EH (cell line): ENCODE results near the gene TET3.

Experiments used
- DNase-seq: peaks from one replicate; pipeline ENCODE4 v3.0.0-alpha.2; 2015; ENCODE audit warnings: low read depth

Gene TET3

DNA sequence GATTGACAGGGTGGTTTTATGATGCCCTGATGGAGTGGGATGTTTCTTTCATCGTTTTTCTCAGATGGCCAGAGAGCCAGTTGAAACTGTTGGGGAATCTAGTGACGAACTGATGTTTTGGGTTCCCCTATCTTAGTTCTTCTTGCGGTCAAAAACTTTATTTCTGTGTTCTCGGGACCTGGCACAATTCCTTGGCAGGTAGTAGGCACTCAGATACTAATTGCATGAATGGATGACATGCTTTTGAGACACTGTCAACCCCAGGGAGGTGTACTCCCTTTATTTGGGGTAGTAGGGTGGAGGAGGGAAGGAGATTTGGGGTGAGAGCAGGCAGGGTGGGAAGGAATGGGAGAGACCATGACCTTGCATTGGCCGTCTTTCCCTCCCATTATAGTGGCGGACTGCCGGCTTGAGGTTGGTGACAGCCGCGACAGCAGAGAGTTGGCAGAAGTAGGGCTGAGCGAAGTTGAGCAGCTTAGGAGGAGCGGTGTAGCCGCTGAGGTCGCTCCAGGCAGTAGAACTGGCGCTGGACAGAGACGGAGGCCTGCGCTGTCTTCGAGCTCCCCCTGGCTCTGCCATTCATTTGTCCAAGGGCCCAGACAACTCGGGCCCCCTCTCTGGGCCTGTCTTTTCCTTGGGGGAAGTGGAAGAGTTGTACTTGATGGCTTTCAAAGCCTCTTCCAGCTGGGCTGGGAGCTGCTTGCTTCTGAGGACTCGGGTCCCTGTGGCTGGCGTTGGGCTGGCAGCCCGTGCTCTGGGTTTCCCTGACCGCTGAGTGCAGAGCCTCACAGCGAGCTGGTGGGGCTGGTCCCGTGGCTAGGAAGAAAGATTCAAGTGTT lies 2.6 kb downstream of the TET3 start:
- peak; percentile 53 for DNase-seq

DNA sequence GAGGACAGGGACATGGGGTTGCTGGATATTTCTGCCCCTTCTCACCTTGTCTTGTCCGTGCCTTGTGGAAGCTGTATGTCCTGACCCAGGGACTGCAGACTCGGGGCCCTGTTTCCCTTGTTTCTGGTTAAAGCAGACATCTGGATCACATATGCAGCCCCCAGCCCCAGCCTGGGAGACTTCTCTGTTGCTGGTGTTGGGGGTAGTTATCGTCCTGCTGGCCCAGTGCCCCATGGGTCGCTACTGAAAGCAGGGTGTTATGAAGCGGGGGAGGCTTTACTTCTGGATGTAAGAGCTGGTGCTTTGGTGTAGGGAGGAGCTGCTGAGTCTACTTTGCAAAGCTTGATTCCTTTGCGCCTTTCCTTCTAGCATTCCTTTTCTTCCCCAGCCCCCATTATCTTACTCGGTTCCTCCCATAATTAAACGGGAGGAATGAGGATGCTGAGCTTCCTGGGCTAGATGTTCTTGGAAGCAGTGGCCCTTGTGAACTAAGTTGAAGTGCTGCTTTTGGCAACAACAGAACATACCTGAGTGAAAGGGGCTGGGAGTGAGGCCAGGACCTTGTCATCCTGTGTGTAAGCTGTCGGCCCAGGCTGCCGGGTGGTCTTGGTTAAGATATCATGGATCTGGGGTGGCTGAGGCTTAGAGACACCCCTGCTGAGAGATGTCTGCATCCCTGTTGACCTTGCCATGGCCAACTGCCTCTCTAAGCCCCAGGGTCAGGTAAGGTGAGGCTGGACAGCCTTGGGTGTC lies 3.4 kb downstream of the TET3 start:
- no peak for DNase-seq

GRCh38 chr2:73989972-73990371 lies 5.3 kb downstream of the TET3 start:
- DNase-seq = no peak

DNA sequence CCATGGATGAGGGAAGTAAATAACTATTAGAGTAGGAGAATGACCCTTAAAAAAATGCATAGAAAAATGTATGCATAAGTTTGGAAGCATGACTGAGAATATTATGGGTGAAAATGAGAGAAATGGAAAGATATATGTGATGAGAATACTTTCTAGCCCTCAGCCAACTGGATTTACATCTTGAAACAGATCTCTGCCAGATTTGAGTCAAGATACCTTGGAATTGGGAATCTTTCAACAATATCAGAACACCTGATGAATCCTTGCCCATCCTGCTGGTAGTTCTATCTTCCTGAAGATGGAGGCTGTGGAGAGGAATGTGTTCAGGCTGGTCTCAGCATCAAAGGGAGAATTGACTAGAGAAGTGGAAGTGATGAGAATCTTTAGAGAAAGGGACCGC lies 5.8 kb downstream of the TET3 start:
- DNase-seq = no peak

- DNase-seq = no peak
Measured at GRCh38 chr2:73992036-73992435, 7.3 kb downstream of the TET3 start.

DNA sequence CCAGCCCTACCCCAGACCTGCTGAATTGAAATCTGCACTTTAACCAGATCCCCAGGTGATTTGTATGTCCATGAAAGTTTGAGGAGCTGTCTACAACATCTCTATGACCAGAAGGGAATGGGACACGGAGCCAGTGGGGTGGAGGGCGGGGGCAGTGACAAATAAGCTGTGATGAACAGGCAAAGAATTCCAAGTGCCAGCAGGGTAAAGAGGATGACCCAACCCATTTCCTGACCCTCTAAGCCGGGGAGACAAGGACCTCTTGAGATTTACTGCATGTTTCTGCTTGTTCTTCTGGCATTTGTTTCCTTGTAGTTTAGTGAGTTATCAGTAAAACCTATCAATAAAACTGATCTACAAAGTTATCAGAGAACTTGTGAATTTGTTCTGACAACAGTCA lies 8.7 kb downstream of the TET3 start:
- peak; percentile 67 for DNase-seq

- no peak for DNase-seq
Measured at GRCh38 chr2:73993778-73994177, 9.1 kb downstream of the TET3 start.

DNA sequence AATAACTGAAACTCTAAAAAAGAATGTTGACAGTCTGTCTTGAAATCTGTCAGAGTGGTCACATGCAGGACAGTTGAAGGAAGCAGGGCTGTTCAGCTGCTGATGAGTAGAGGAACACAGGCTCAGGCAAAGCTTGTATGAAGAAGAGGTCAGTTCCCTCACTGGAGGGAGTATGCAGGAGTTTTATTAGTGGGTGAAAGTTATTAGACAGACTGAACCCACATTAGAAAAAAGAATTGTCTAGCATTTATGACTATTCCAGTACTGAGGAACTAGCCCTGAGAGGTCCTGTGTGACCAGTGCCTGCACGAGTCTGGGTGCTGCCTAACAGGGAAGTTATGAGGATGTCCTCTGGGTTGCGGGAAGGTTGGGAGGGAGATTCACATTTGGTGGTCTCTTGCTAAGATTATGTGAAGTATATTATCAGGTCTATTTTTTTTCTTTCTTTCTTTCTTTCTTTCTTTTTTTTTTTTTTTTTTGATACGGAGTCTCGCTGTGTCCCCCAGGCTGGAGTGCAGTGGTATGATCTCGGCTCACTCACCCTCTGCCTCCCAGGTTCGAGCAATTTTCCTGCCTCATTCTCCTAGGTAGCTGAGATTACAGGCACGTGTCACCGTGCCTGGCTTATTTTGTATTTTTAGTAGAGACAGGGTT lies 9.6 kb downstream of the TET3 start:
- DNase-seq = no peak

GRCh38 chr2:73995810-73996209 lies 11.1 kb downstream of the TET3 start:
- no peak for DNase-seq

DNA sequence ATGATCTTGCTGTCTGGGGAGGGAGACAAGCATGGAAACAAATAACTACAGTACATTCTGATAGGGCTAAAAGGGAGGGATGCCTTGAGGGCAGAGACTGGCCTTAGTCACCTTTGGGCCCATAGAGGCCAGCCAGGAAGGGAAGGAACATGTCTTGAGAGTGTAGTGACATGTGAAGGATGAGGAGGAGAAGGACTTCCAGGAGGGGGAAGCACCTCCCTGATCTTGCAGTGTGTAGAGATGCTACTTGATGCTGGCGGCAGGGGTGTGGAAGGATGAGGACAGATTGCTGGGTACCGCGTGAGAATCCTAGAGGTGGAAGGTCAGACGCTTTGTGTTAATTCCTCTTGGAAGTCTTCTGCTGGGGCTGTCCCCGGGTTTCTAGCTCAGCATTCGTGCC lies 13.1 kb downstream of the TET3 start:
- no peak for DNase-seq

- no peak for DNase-seq
Measured at GRCh38 chr2:73998451-73998850, 13.7 kb downstream of the TET3 start.

GRCh38 chr2:73998933-73999332 lies 14.2 kb downstream of the TET3 start:
- DNase-seq = no peak

DNA sequence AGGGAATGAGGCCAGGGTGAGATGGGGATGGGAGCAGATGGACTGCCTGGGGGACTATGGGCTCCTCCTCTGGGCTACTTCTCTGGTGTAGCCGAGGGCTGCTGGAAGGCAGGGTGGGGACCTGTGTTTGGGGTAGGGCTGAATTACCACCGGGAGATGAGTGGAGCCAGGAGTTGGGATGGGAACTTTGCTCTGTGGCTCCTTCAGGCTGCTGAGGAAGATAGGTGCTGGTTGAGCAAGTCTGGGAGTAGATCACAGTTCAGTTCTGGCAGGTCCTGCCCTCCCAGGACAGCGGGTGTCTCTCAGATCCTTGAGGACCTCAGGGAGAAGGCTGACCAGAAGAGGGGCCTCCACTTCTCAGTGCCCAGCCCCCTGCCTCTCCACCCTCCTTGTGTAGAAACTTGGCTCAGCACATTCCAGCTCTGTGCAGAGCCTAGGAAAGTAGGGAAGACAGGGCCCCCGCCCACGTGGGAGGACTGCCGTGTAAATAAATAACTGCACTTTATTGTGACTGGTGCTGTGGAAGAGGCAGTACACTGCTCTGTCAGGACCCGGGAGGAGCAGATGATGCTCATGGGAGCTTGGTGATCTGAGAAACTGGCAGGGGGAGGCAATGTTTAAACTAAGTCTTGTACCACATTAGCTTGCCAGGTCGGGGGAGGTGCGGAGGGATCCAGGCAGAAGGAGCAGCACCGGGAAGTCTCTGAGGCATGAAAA lies 15.3 kb downstream of the TET3 start:
- DNase-seq = peak; percentile 58

- DNase-seq = no peak
Measured at GRCh38 chr2:74000666-74001065, 16.0 kb downstream of the TET3 start.

- DNase-seq = no peak
Measured at GRCh38 chr2:74001121-74001520, 16.4 kb downstream of the TET3 start.

GRCh38 chr2:74001781-74002504 lies 17.2 kb downstream of the TET3 start:
- DNase-seq = no peak

GRCh38 chr2:74002505-74003421 lies 18.1 kb downstream of the TET3 start:
- peak; percentile 89 for DNase-seq

GRCh38 chr2:74003494-74004211 lies 18.9 kb downstream of the TET3 start:
- peak; percentile 90 for DNase-seq

GRCh38 chr2:74004212-74005182 lies 19.8 kb downstream of the TET3 start:
- DNase-seq = no peak
